ENCODE measurements around the gene IL23R. TPM values are rescaled to one million over a fixed set of nuclear protein-coding genes. Genes with fewer than 3 reads are reported as not detected.

Gene IL23R
- total RNA-seq, 1 experiment from 2014 or later = not detected

DNA sequence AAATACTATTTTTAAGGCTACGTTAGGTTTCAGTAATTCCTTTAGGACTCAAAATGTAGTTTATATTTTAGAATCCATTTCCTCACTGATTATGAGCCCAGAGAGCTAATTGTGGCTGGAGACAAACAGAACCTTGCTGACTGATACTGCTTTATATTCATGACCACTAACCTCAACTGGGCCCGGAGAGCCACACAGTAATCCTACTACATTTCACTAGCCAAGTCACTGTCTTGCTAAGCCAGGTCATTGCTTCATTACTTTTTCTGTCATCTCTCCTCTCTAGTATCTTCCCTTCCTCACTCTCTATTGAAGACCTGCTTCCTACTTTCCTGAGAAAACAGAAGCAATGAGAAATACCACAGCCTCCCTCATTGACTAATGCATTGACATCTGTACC, 24.7 kb downstream of the IL23R start:
- Histone ChIP-seq H3K27me3 (ENCODE audit: insufficient read depth, low read length) (no peaks in the 10 kb centered on the region), H3K4me2 (ENCODE audit: insufficient read depth, insufficient read length, low read length) (no peak overlapping the region), H4K91ac (ENCODE audit: insufficient read length, low read depth, low read length) (no peak overlapping the region), H3K79me1 (ENCODE audit: insufficient read depth, low read depth, low read length, poor library complexity, severe bottlenecking) (no peaks in the 10 kb centered on the region), H3K4ac (ENCODE audit: low read depth, low read length) (no peak overlapping the region), H2BK20ac (ENCODE audit: low read depth, low read length, poor library complexity, severe bottlenecking) (no peak overlapping the region), H3K9me3 (ENCODE audit: control insufficient read depth, low read depth, low read length) (no peaks in the 10 kb centered on the region), H4K20me1 (ENCODE audit: control insufficient read depth, insufficient read depth, insufficient read length) (no peaks in the 10 kb centered on the region), H2BK12ac (ENCODE audit: insufficient read length, low read depth, low read length) (no peak overlapping the region), H4K5ac (ENCODE audit: insufficient read length, low read depth, low read length) (no peak overlapping the region), H3T11ph (ENCODE audit: low read length) (no peak overlapping the region), H3K4me1 (ENCODE audit: insufficient read depth, low read length) (no peaks in the 10 kb centered on the region), H3K79me2 (ENCODE audit: insufficient read depth, low read length) (no peaks in the 10 kb centered on the region), H3K23ac (ENCODE audit: insufficient read length, low read depth, low read length) (no peak overlapping the region), H3K27ac (ENCODE audit: insufficient read length, low read depth, low read length) (no peak overlapping the region), H3K23me2 (ENCODE audit: insufficient read length, low read depth, low read length, poor library complexity, severe bottlenecking) (no peaks in the 10 kb centered on the region), H3K14ac (ENCODE audit: insufficient read depth, low read length) (no peak overlapping the region), H3K18ac (ENCODE audit: insufficient read length, low read depth, low read length) (no peak overlapping the region), H2BK5ac (ENCODE audit: insufficient read length, low read length) (no peak overlapping the region), H2BK15ac (ENCODE audit: low read depth, low read length) (no peak overlapping the region), H2AK5ac (ENCODE audit: insufficient read length, low read length) (no peak overlapping the region), H2BK120ac (ENCODE audit: low read depth, low read length, poor library complexity, severe bottlenecking) (no peak overlapping the region), H4K8ac (replicated peaks; ENCODE audit: insufficient read length, low read depth, low read length) (no peak overlapping the region), H3K56ac (ENCODE audit: insufficient read length, low read depth, low read length) (no peak overlapping the region), H3K9ac (ENCODE audit: extremely low read depth, insufficient read length, low read length) (no peak overlapping the region), H2AFZ (ENCODE audit: low read length) (no peak overlapping the region)
- TF ChIP-seq, protein P1, sequence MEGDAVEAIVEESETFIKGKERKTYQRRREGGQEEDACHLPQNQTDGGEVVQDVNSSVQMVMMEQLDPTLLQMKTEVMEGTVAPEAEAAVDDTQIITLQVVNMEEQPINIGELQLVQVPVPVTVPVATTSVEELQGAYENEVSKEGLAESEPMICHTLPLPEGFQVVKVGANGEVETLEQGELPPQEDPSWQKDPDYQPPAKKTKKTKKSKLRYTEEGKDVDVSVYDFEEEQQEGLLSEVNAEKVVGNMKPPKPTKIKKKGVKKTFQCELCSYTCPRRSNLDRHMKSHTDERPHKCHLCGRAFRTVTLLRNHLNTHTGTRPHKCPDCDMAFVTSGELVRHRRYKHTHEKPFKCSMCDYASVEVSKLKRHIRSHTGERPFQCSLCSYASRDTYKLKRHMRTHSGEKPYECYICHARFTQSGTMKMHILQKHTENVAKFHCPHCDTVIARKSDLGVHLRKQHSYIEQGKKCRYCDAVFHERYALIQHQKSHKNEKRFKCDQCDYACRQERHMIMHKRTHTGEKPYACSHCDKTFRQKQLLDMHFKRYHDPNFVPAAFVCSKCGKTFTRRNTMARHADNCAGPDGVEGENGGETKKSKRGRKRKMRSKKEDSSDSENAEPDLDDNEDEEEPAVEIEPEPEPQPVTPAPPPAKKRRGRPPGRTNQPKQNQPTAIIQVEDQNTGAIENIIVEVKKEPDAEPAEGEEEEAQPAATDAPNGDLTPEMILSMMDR (conservative IDR thresholded peaks at IDR 0.05) = no peak
- no peak for DNase-seq
- Mint-ChIP-seq H3K4me3 (no peak overlapping the region), H3K9me3 (no peaks in the 10 kb centered on the region), H3K27ac (no peak overlapping the region), H3K27me3 (ENCODE audit: low read depth) (no peaks in the 10 kb centered on the region), H3K4me1 (no peaks in the 10 kb centered on the region), H3K36me3 (ENCODE audit: insufficient read depth in 1 of 3, low read depth in 3 of 3) (no peaks in the 10 kb centered on the region)
- no CpG with 5 or more reads among the region's 2 CpGs for WGBS (ENCODE audit: extremely low coverage, insufficient read length, low lambda C conversion rate)

Measured in H9 (cell line).